ENCODE data around the gene CYP19A1.

GRCh38 chr15:51375966-51376640 lies 37.7 kb upstream of the CYP19A1 start:
- TF ChIP-seq CTCF (IDR thresholded peaks at IDR 0.05; ENCODE audit: low read length): no peak
- TF ChIP-seq EZH2 (IDR thresholded peaks at IDR 0.05; ENCODE audit: borderline replicate concordance, low read length): no peak

All from OCI-LY1 (cell line).